Astrocyte (in vitro differentiated cells and primary cell): Measurements from ENCODE around the gene GON4L. TPM values are rescaled to one million over a fixed set of nuclear protein-coding genes. Genes with fewer than 3 reads are reported as not detected.
"Not testable (repeated sequence)": the region's sequence is repeated elsewhere in the genome, so short reads cannot be mapped to it uniquely, and the experiment has no call there.

Experiments
- DNase-seq: peaks from one replicate; pipeline ENCODE4 v3.0.0-alpha.2; 2010; ENCODE audit warnings: low read depth
- FAIRE-seq: peaks from 2 replicates; lab custom pipeline; 2011; peaks lifted over from hg19 to GRCh38; lab: Jason Lieb, UNC
- H2AFZ ChIP-seq: 2 replicates; pipeline ENCODE4 v1.6.0; 2012; ENCODE audit warnings: low read depth, low read length, inconsistent platforms
- H3K27ac ChIP-seq: 2 replicates; pipeline ENCODE4 v1.5.1; 2011; ENCODE audit warnings: low read depth, low read length, inconsistent platforms
- H3K27me3 ChIP-seq: 2 replicates; pipeline ENCODE4 v1.6.0; 2011; ENCODE audit warnings: low read length, inconsistent platforms; ENCODE audit not compliant: insufficient read depth
- H3K36me3 ChIP-seq: 2 replicates; pipeline ENCODE4 v1.5.1; 2011; ENCODE audit warnings: low read length, inconsistent platforms; ENCODE audit not compliant: insufficient read depth
- H3K4me1 ChIP-seq: 2 replicates; pipeline ENCODE4 v1.5.1; 2011; ENCODE audit warnings: low read length, inconsistent platforms; ENCODE audit not compliant: insufficient read depth
- H3K4me2 ChIP-seq: 2 replicates; pipeline ENCODE4 v1.6.0; 2012; ENCODE audit warnings: low read length, inconsistent platforms
- H3K4me3 ChIP-seq: 2 replicates; pipeline ENCODE4 v1.5.1; 2011; ENCODE audit warnings: low read depth, mild to moderate bottlenecking, low read length, inconsistent platforms; ENCODE audit not compliant: insufficient read depth
- H3K79me2 ChIP-seq: 2 replicates; pipeline ENCODE4 v1.6.0; 2012; ENCODE audit warnings: mild to moderate bottlenecking, low read length, inconsistent platforms; ENCODE audit not compliant: insufficient read depth
- H3K9ac ChIP-seq: 2 replicates; pipeline ENCODE4 v1.6.0; 2012; ENCODE audit warnings: mild to moderate bottlenecking, low read length, inconsistent platforms
- H3K9me3 ChIP-seq: 2 replicates; pipeline ENCODE4 v1.5.1; 2012; ENCODE audit warnings: low read depth, mild to moderate bottlenecking, low read length, inconsistent platforms; ENCODE audit not compliant: insufficient read depth
- H4K20me1 ChIP-seq: 2 replicates; pipeline ENCODE4 v1.6.0; 2012; ENCODE audit warnings: low read length, inconsistent platforms; ENCODE audit not compliant: insufficient read depth
- H3K27ac Mint-ChIP-seq: one replicate; pipeline ENCODE4 v1.8.0; 2021; ENCODE audit warnings: mild to moderate bottlenecking, mixed read lengths; ENCODE audit not compliant: unreplicated experiment
- H3K27me3 Mint-ChIP-seq: one replicate; pipeline ENCODE4 v1.8.0; 2021; ENCODE audit warnings: low read depth, mixed read lengths; ENCODE audit not compliant: unreplicated experiment
- H3K36me3 Mint-ChIP-seq: one replicate; pipeline ENCODE4 v1.8.0; 2021; ENCODE audit warnings: low read depth, mixed read lengths; ENCODE audit not compliant: unreplicated experiment
- H3K4me1 Mint-ChIP-seq: one replicate; pipeline ENCODE4 v1.8.0; 2021; ENCODE audit warnings: low read depth, mixed read lengths; ENCODE audit not compliant: unreplicated experiment
- H3K4me3 Mint-ChIP-seq: one replicate; pipeline ENCODE4 v1.8.0; 2021; ENCODE audit warnings: mild to moderate bottlenecking, moderate library complexity, mixed read lengths; ENCODE audit not compliant: unreplicated experiment
- H3K9me3 Mint-ChIP-seq: one replicate; pipeline ENCODE4 v1.8.0; 2021; ENCODE audit warnings: mild to moderate bottlenecking, mixed read lengths; ENCODE audit not compliant: unreplicated experiment
- EZH2 ChIP-seq: IDR thresholded peaks from 2 replicates; pipeline ENCODE4 v1.6.1; 2012; ENCODE audit warnings: mild to moderate bottlenecking, low read length, inconsistent platforms; ENCODE audit not compliant: insufficient read depth
- total RNA-seq: library from RNA; stranded (reverse); gene quantifications from 2 replicates; pipeline ENCODE4 v1.2.1, GENCODE V29; 2021
- TF ChIP-seq, protein P1 (sequence below): IDR thresholded peaks from 2 replicates; pipeline ENCODE4 v1.5.1; 2011; ENCODE audit warnings: low read depth, mild to moderate bottlenecking, inconsistent platforms, low read length, moderate library complexity; ENCODE audit not compliant: insufficient read depth

Gene GON4L
- total RNA-seq, 1 donor from 2014 or later: 52.8 TPM

DNA sequence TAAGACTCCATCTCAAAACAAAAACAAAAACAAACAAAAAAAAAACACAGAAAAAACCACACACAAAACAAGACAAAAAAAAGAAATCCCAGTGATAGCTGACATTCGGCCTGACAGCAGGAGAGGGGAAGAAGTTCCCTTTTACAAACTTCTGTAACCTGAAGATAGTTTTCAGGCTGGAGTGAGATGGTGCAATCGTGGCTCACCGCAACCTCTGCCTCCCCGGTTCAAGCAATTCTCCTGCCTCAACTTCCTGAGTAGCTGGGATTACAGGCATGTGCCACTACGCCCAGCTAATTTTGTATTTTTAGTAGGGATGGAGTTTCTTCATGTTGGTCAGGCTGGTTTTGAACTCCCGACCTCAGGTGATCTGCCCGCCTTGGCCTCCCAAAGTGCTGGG lies 93.0 kb downstream of the GON4L start:
- FAIRE-seq, H3K4me3 Mint-ChIP-seq: not testable (repeated sequence)
- H3K27ac ChIP-seq: peak overlapping the region; percentile 71

DNA sequence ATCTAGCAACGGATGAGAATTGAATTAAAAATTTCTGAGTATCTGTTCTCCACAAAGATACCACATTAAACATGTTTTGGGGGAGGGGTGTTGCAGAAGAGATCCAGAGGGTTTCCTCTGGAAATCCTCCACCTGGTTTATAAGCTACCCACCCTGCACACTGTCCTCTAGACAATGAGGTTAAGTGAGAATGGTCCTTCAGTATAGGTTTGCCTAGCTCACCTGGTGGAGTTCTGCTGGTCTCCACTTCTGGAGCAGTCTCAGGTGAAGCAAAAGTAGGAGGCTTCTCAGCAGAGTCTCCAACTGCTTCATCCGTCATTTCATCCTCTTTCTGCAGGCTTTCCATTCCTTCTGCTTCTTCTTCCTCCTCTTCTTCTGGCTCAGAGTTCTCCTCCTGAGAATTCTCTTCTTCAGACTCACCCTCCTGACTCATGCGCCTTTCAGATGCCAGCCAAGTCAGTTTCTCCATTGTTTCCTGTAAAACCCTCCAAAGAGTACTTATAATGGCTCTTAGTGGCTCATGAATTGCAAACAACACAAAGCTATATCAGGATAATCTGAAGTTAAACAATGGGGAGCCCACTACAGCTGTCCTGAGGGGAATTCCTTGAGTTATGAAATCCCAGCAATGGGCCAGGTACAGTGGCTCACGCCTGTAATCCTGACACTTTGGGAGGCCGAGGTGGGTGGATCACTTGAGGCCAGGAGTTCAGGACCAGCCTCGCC lies 93.8 kb downstream of the GON4L start:
- not testable (repeated sequence) for H3K9me3 ChIP-seq, H3K4me3 Mint-ChIP-seq, H3K27me3 Mint-ChIP-seq, H3K27me3 ChIP-seq, H3K79me2 ChIP-seq, H4K20me1 ChIP-seq, H3K4me3 ChIP-seq, H3K4me1 Mint-ChIP-seq, H3K9me3 Mint-ChIP-seq, H3K4me1 ChIP-seq, H2AFZ ChIP-seq
- Histone ChIP-seq H3K9ac (peak overlapping the region; percentile 22), H3K4me2 (peak overlapping the region; percentile 40), H3K27ac (peak overlapping the region; percentile 71), H3K36me3 (peaks cover 44% of the 10 kb centered on the region)
- peak; percentile 92 for DNase-seq
- Mint-ChIP-seq H3K27ac (peak overlapping the region; percentile 58), H3K36me3 (peaks cover 36% of the 10 kb centered on the region)
- peak; percentile 87 for FAIRE-seq

More for the DNA sequence above, 93.0 kb downstream of the GON4L start:
- not testable (repeated sequence) for H4K20me1 ChIP-seq, H3K4me1 Mint-ChIP-seq, H2AFZ ChIP-seq, H3K27me3 ChIP-seq, H3K79me2 ChIP-seq, H3K4me3 ChIP-seq, H3K27me3 Mint-ChIP-seq, DNase-seq, H3K4me1 ChIP-seq, H3K9me3 Mint-ChIP-seq, H3K9me3 ChIP-seq
- peaks cover 40% of the 10 kb centered on the region for H3K36me3 Mint-ChIP-seq
- Histone ChIP-seq H3K36me3 (peaks cover 44% of the 10 kb centered on the region), H3K9ac (peak overlapping the region; percentile 22), H3K4me2 (peak overlapping the region; percentile 40)
- peak overlapping the region; percentile 58 for H3K27ac Mint-ChIP-seq

DNA sequence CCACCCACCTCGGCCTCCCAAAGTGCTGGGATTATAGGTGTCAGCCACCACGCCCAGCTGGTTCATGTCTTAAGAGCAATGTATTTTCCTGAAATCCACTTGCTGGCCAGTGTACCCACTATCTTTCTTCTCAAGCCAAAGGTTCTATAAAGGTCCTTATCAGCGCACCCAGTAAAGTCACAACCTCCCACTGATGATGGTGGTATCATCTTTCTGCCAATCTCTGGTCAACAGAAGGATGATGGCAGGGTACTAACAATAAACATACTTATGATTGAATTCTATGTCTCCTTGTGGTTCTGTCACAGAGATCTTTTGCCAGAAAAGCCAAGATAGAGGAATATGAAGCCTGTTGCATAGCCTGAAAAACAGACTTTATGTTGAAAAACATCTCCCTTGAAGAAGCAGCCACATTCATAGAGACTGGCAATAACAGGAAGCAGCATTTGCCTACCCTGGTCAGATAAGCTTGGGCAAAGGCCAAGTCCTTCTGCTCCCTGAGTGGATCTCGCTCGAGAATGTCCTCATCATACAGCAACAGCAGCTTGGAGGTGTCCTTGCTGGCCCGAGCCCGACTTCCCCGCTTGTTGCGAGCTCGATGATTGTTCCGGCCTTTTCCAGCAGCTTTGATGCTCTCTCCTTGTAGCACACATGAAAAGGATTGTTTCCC lies 95.1 kb downstream of the GON4L start:
- no peak overlapping the region for H3K4me3 Mint-ChIP-seq
- Histone ChIP-seq H3K9me3 (no peaks in the 10 kb centered on the region), H3K4me3 (no peak overlapping the region), H3K79me2 (no peaks in the 10 kb centered on the region), H3K9ac (no peak overlapping the region), H2AFZ (no peak overlapping the region), H4K20me1 (no peaks in the 10 kb centered on the region), H3K36me3 (peaks cover 44% of the 10 kb centered on the region), H3K4me2 (no peak overlapping the region), H3K4me1 (no peaks in the 10 kb centered on the region), H3K27me3 (no peaks in the 10 kb centered on the region), H3K27ac (no peak overlapping the region)
- TF ChIP-seq, protein P1, sequence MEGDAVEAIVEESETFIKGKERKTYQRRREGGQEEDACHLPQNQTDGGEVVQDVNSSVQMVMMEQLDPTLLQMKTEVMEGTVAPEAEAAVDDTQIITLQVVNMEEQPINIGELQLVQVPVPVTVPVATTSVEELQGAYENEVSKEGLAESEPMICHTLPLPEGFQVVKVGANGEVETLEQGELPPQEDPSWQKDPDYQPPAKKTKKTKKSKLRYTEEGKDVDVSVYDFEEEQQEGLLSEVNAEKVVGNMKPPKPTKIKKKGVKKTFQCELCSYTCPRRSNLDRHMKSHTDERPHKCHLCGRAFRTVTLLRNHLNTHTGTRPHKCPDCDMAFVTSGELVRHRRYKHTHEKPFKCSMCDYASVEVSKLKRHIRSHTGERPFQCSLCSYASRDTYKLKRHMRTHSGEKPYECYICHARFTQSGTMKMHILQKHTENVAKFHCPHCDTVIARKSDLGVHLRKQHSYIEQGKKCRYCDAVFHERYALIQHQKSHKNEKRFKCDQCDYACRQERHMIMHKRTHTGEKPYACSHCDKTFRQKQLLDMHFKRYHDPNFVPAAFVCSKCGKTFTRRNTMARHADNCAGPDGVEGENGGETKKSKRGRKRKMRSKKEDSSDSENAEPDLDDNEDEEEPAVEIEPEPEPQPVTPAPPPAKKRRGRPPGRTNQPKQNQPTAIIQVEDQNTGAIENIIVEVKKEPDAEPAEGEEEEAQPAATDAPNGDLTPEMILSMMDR: no peak
- TF ChIP-seq EZH2: no peak
- H3K9me3 Mint-ChIP-seq: no peaks in the 10 kb centered on the region
- no peaks in the 10 kb centered on the region for H3K27me3 Mint-ChIP-seq
- H3K4me1 Mint-ChIP-seq: no peaks in the 10 kb centered on the region
- no peak overlapping the region for H3K27ac Mint-ChIP-seq
- DNase-seq: no peak
- FAIRE-seq: no peak
- peaks cover 39% of the 10 kb centered on the region for H3K36me3 Mint-ChIP-seq
